ENCODE data around the gene C12orf75.
"Not testable (repeated sequence)": the region's sequence is repeated elsewhere in the genome, so short reads cannot be mapped to it uniquely, and the experiment has no call there.

The C12orf75 gene

GRCh38 chr12:105330283-105330930 is at the start of gene C12orf75:
Gene C12orf75 (plus strand): TSS chr12:105330691. CDS start chr12:105330892, 201 bp downstream.
- DNase-seq, result peak; percentile 69

- no peak for DNase-seq
Observed at GRCh38 chr12:105280966-105281693, 49.4 kb upstream of the C12orf75 start.

GRCh38 chr12:105281694-105282049 is 48.8 kb upstream of the C12orf75 start:
- no peak for DNase-seq

- DNase-seq, result no peak
Observed at GRCh38 chr12:105285378-105285777, 45.1 kb upstream of the C12orf75 start.

- DNase-seq, result no peak
Observed at GRCh38 chr12:105287408-105287807, 43.1 kb upstream of the C12orf75 start.

- DNase-seq, result no peak
Observed at GRCh38 chr12:105288311-105288996, 42.0 kb upstream of the C12orf75 start.

- DNase-seq, result no peak
Observed at GRCh38 chr12:105289114-105289904, 41.2 kb upstream of the C12orf75 start.

GRCh38 chr12:105291531-105291930 is 39.0 kb upstream of the C12orf75 start:
- DNase-seq, result no peak

- DNase-seq, result no peak
Observed at GRCh38 chr12:105292705-105293104, 37.8 kb upstream of the C12orf75 start.

GRCh38 chr12:105293187-105293586 is 37.3 kb upstream of the C12orf75 start:
- no peak for DNase-seq

- no peak for DNase-seq
Observed at GRCh38 chr12:105294161-105294560, 36.3 kb upstream of the C12orf75 start.

GRCh38 chr12:105294886-105295479 is 35.5 kb upstream of the C12orf75 start:
- DNase-seq, result no peak

- no peak for DNase-seq
Observed at GRCh38 chr12:105296116-105297089, 34.1 kb upstream of the C12orf75 start.

GRCh38 chr12:105300883-105301282 is 29.6 kb upstream of the C12orf75 start:
- no peak for DNase-seq

- no peak for DNase-seq
Observed at GRCh38 chr12:105301696-105302095, 28.8 kb upstream of the C12orf75 start.

GRCh38 chr12:105302986-105303385 is 27.5 kb upstream of the C12orf75 start:
- not testable (repeated sequence) for DNase-seq

GRCh38 chr12:105304626-105305025 is 25.9 kb upstream of the C12orf75 start:
- not testable (repeated sequence) for DNase-seq

- DNase-seq, result not testable (repeated sequence)
Observed at GRCh38 chr12:105307601-105308314, 22.7 kb upstream of the C12orf75 start.

GRCh38 chr12:105308839-105309238 is 21.7 kb upstream of the C12orf75 start:
- not testable (repeated sequence) for DNase-seq

GRCh38 chr12:105309384-105309783 is 21.1 kb upstream of the C12orf75 start:
- DNase-seq, result not testable (repeated sequence)
